Adipocyte (in vitro differentiated cells): ENCODE data around the gene AP1B1.

Source experiments
- DNase-seq: peaks from one replicate; pipeline ENCODE4 v3.0.0-alpha.2; 2015; ENCODE audit warnings: low read depth
- H3K27me3 ChIP-seq: replicated peaks from 2 replicates; pipeline ENCODE4 v1.7.0; 2013; ENCODE audit warnings: mild to moderate bottlenecking, low read length, moderate library complexity; ENCODE audit not compliant: control insufficient read depth, insufficient read depth
- H3K36me3 ChIP-seq: 2 replicates; pipeline ENCODE4 v1.7.0; 2013; ENCODE audit warnings: low read length, mild to moderate bottlenecking, moderate library complexity; ENCODE audit not compliant: control insufficient read depth, insufficient read depth, severe bottlenecking
- H3K4me1 ChIP-seq: 2 replicates; pipeline ENCODE4 v1.7.0; 2013; ENCODE audit warnings: mild to moderate bottlenecking, low read length, moderate library complexity; ENCODE audit not compliant: control insufficient read depth, insufficient read depth
- H3K4me3 ChIP-seq: 2 replicates; pipeline ENCODE4 v1.7.0; 2013; ENCODE audit warnings: mild to moderate bottlenecking, low read length, moderate library complexity
- H3K9ac ChIP-seq: 2 replicates; pipeline ENCODE4 v1.7.0; 2013; ENCODE audit warnings: mild to moderate bottlenecking, low read length, moderate library complexity
- H3K9me3 ChIP-seq: 2 replicates; pipeline ENCODE4 v1.7.0; 2013; ENCODE audit warnings: mild to moderate bottlenecking, low read length, moderate library complexity; ENCODE audit not compliant: control insufficient read depth

The AP1B1 gene

DNA sequence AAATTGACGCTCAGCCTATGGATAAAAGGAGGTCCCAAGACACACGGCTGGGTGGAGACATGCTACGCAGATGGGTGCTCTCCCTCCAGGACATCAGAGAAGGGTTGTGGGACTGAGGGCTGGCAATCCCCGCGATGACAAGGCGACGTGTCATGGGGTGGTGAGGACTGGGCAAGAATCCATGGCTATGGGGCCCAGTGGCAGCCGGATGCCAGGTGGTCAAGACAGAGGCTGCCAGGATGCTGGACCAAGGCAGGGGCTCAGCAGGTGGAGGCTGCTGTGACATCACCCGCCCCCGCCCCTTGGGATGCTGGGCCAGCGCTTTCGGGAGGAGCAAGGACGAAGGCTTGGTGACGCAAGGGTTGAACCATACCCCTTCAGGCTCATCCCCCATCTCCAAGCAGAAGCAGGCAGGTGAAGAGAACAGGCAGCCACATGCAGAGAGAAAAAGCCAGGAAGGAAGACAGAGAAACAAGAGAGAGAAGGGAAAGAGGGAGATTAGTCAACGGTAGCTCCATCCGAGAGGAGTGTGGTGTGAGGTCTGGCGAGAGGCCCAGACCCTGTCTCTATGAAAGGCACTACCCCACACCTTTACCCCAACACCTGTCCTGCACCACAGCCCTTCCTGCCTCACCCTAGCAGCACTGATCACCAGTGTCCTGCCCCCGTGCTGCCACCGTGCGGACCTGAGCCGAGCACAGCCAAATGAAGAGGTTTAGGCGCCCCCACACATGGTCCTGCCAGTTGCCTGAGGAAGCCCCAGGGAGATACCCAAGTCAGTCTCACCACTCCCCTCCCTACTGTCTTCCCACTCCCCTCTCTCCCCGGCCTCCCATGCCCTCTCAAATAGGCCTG is 48.8 kb downstream of the AP1B1 start:
- DNase-seq: no peak
- peaks cover 65% of the 10 kb centered on the region for H3K36me3 ChIP-seq
- no peak overlapping the region for H3K4me3 ChIP-seq
- no peaks in the 10 kb centered on the region for H3K27me3 ChIP-seq
- no peak overlapping the region for H3K9ac ChIP-seq
- H3K4me1 ChIP-seq: peaks cover 7% of the 10 kb centered on the region
- H3K9me3 ChIP-seq: no peaks in the 10 kb centered on the region

DNA sequence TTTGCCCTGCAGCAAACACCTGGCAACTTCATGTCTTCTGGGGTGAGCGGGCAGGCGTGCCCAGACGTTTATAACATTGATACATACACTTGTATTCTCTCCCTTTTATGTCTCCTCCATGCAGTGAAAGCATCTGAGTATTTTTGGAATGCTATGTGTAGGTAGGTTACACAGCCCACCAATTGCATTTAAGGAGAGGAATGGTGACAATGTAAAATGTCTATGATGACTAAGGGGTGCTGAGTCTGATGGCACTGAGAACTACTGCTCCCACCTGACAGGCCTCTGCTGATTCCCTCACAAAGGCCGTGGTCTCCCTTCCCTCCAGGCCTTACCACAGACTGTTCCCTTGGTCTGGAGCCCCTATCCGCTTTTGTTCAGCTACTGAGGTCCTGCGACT is 50.0 kb downstream of the AP1B1 start:
- Histone ChIP-seq H3K4me1 (peaks cover 7% of the 10 kb centered on the region), H3K36me3 (peaks cover 71% of the 10 kb centered on the region), H3K4me3 (no peak overlapping the region), H3K27me3 (no peaks in the 10 kb centered on the region), H3K9ac (no peak overlapping the region), H3K9me3 (no peaks in the 10 kb centered on the region)
- no peak for DNase-seq

DNA sequence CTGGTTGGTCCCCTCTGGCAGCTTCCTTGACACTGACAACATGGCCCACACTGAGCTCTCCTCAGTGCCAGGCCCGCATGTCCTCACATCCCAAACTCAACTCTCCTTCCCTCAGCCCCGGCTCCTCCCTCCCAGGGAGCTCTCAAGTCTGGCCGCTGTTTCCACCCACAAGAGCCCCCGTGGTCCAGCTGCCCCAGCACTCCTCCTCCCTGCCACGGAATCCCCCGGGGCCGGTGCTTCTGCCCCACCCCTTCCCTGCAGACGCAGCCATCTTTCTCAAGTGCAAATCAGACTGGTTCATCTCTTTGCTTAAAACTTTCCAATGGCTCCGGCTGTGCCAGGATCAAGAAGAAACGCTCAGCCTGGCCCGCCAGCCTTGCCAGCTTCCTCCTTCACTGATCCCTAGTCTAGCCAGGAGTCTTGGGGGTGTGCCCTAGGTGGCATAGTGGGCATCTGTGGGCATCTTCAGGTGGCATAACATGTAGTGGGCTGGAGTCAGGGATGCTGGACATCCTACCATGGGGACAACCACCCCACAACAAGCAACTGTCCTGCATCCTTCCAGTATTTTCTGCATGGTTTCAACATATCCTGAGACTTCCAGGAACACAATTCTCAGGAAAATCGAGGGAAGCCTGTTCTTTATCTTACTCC is 50.6 kb downstream of the AP1B1 start:
- Histone ChIP-seq H3K9ac (no peak overlapping the region), H3K4me3 (no peak overlapping the region), H3K27me3 (no peaks in the 10 kb centered on the region), H3K9me3 (no peaks in the 10 kb centered on the region), H3K4me1 (peaks cover 7% of the 10 kb centered on the region), H3K36me3 (peaks cover 67% of the 10 kb centered on the region)
- DNase-seq: no peak

DNA sequence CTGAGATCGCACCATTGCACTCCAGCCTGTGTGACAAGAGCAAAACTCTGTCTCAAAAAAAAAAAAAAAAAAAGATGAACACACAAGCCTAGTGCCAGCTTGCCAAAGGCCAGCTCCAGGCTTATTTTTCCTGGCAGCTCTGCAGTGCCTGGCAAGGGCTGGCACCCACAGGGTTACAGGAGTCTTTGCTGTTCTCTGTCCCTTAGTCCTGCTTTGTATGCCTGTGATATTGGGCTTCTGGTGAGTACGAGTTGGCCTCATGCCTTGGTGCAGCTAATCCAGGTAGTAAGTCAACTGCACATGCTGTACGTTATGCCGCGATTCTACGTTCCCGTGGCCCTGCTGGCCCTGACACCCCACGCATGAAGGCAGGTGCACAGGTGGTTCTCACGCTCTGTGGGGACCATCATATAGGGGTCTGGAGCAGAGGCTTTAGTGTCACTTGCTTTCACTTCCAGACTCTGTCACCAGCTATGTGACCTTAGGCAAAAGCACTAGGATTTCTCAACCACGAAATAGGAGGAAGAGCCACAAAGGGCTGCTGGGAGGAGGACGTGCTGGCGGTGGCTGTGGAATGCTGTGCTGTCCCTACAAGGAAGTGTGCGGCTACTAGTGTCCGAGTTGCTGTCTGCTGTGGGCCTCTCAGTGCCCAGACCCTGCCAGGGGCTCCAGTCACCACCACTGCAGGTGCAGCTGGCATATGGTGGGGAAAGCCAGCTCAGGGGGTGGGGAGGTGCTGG is 51.4 kb downstream of the AP1B1 start:
- H3K36me3 ChIP-seq: peaks cover 58% of the 10 kb centered on the region
- no peak overlapping the region for H3K9ac ChIP-seq
- H3K9me3 ChIP-seq: no peaks in the 10 kb centered on the region
- no peak for DNase-seq
- H3K27me3 ChIP-seq: no peaks in the 10 kb centered on the region
- peaks cover 7% of the 10 kb centered on the region for H3K4me1 ChIP-seq
- H3K4me3 ChIP-seq: no peak overlapping the region

DNA sequence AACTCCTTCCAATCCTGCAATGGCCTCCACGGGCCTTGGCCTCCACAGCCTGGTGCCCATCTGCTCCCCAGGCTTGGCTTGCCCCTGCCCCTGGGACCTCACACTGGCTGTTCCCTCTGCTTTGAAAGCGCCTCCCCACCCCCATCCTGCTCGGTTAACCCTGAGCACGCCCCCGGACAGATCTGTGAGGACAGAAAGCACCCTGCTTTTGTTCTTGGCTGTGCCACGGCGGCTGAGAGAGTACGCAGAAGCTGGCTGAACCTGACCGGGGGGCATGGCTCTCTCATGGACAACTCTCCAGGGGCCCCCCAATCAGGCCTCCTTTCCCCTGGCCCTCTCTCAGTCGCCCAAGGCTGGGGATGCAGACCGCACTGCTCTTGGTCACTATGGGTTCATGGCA is 52.7 kb downstream of the AP1B1 start:
- no peaks in the 10 kb centered on the region for H3K27me3 ChIP-seq
- H3K9me3 ChIP-seq: no peaks in the 10 kb centered on the region
- H3K4me3 ChIP-seq: no peak overlapping the region
- H3K36me3 ChIP-seq: peaks cover 55% of the 10 kb centered on the region
- DNase-seq: no peak
- no peak overlapping the region for H3K9ac ChIP-seq
- peaks cover 15% of the 10 kb centered on the region for H3K4me1 ChIP-seq

DNA sequence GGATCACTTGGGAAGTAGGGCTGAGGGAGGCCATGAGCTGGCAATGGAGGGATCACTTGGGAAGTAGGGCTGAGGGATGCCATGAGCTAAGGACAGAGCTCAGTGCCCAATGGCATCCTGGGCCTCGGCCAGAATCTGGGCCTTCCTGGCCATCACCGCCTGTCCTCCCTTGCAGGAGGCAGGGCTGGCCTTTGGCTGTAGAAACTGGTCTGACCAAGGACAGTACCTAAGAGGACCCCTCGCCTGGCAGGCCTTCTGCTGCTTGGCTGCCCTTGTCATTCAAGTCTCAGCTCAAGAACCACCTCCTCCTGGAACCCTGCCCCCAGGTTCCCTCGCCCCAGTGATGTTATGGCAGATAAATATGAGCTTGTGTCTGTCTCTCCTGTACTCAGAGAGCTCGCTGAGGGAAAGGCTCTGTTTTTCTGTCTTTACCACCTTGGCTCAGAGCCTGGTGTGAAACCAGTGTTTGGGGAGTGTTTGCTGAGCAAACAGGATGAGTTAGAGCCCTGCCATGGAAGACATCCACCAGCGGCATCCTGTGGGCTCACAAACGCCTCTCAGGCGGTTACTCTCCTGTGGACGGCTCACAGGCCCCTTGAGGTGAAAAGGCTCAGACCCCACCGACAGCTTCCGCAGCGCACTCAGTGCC is 53.5 kb downstream of the AP1B1 start:
- Histone ChIP-seq H3K27me3 (no peaks in the 10 kb centered on the region), H3K9ac (no peak overlapping the region), H3K36me3 (peaks cover 50% of the 10 kb centered on the region), H3K9me3 (no peaks in the 10 kb centered on the region), H3K4me3 (no peak overlapping the region), H3K4me1 (peaks cover 17% of the 10 kb centered on the region)
- no peak for DNase-seq

DNA sequence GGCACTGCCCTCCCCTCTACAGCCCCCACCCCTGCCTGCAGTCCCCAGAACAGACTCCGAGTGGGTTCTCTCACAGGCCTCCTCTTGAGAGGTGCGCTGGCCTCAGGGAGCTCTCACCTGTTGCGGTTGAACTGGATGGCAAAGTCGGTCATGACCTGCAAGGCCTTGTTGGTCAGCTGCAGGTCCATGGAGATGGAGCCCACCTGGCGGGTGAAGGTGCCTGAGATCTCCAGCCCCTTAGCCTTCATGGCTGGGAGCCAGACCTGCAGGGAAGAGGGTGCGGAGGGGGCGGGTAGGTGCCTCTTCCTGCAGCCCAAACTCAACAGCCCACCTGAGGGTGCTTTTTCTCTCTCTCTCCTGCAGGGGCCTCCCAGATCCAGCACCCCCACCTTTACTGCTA is 54.2 kb downstream of the AP1B1 start:
- no peaks in the 10 kb centered on the region for H3K27me3 ChIP-seq
- peaks cover 17% of the 10 kb centered on the region for H3K4me1 ChIP-seq
- H3K9me3 ChIP-seq: no peaks in the 10 kb centered on the region
- no peak overlapping the region for H3K9ac ChIP-seq
- no peak for DNase-seq
- no peak overlapping the region for H3K4me3 ChIP-seq
- H3K36me3 ChIP-seq: peaks cover 52% of the 10 kb centered on the region

DNA sequence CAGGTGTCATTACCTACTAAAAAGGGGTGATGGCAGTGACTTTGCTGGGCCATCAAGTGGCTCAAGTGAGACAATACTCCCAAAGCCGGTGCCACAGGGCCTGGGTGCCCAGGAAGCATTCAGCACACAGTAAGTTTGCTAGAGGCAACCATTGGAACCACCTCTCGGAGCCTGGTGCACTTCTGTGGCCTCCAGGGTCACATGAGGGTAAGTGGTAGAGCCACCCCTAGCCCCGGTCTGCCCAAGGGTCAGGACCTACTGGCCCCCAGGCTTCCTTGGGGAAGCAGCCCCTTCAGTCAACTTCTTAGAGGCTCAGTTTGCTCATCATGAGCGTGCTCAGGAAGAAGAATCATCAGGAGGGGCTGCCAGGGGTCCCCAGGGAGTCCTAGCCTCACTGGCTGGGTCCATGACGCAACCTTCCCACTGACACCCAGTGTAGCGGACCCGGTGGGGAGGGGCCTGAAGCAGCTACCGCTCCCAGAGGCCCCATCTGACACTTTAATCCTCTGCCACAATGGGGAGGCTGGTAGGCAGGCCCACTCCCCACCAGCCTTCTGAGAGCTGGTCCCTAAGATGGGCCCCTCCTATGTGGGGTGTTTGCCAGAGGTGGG is 55.4 kb downstream of the AP1B1 start:
- Histone ChIP-seq H3K36me3 (peaks cover 47% of the 10 kb centered on the region), H3K4me3 (no peak overlapping the region), H3K9me3 (no peaks in the 10 kb centered on the region), H3K27me3 (no peaks in the 10 kb centered on the region), H3K9ac (no peak overlapping the region), H3K4me1 (peaks cover 17% of the 10 kb centered on the region)
- DNase-seq: no peak

DNA sequence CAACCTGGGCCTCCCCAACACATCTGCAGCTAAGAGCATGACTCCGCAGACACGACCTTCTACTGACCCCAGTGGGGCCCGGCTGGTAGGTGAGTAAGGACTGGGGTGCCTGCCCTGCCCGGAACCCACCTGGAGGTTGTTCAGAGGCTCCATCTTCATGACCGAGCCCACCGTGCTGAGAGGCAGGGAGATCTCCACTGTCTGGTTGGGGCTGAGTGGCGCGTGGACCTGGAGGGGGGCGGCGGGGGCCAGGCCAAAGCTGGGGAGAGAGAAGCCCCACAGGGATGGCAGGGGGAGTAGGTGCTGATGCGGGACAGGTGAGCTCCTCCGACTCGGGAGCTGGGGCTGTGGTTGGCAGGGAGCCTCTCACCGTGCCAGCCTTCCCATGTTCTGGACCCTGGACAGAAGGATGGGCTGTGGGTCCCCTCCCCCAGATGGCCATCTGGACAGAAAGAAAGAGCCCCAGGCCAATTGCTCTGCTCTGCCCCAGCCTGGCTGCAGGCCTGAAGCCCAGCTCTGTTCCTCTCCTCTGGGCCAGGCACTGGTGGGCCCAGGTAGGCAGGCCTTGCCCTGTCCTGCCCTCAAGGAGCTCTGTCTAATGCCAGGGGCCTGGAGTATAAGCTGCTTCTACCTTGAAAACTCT is 56.6 kb downstream of the AP1B1 start:
- no peak overlapping the region for H3K9ac ChIP-seq
- H3K4me1 ChIP-seq: peaks cover 14% of the 10 kb centered on the region
- H3K27me3 ChIP-seq: no peaks in the 10 kb centered on the region
- DNase-seq: no peak
- H3K4me3 ChIP-seq: no peak overlapping the region
- H3K9me3 ChIP-seq: no peaks in the 10 kb centered on the region
- peaks cover 55% of the 10 kb centered on the region for H3K36me3 ChIP-seq

DNA sequence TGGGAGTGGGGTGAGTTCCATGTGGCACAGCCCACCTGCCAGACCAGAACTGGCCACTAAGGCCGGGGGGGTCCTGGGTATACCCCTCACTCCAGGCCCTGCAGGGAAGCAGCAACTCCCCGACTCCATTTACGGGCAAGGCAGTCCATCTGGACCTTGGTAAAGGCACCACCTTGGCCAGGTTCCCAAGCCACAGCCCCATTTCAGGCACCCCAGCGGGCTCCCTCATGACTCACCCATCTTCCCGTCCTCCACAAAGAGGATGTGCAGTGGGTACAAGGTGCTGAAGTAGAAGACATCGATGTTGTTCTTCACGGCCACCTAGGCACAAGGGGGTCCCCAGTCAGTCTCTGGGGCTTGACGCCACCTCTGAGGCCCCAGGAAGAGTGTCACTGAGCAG is 57.2 kb downstream of the AP1B1 start:
- H3K9me3 ChIP-seq: no peaks in the 10 kb centered on the region
- H3K4me1 ChIP-seq: peaks cover 11% of the 10 kb centered on the region
- no peak for DNase-seq
- no peaks in the 10 kb centered on the region for H3K27me3 ChIP-seq
- peaks cover 57% of the 10 kb centered on the region for H3K36me3 ChIP-seq
- no peak overlapping the region for H3K9ac ChIP-seq
- no peak overlapping the region for H3K4me3 ChIP-seq
